ENCODE measurements around the gene RNF44. TPM values are rescaled to one million over a fixed set of nuclear protein-coding genes. Genes with fewer than 3 reads are reported as not detected.

The RNF44 gene
- total and polyA plus RNA-seq, 7 donors: 7.6 to 64.0 (median 15.0) TPM

DNA sequence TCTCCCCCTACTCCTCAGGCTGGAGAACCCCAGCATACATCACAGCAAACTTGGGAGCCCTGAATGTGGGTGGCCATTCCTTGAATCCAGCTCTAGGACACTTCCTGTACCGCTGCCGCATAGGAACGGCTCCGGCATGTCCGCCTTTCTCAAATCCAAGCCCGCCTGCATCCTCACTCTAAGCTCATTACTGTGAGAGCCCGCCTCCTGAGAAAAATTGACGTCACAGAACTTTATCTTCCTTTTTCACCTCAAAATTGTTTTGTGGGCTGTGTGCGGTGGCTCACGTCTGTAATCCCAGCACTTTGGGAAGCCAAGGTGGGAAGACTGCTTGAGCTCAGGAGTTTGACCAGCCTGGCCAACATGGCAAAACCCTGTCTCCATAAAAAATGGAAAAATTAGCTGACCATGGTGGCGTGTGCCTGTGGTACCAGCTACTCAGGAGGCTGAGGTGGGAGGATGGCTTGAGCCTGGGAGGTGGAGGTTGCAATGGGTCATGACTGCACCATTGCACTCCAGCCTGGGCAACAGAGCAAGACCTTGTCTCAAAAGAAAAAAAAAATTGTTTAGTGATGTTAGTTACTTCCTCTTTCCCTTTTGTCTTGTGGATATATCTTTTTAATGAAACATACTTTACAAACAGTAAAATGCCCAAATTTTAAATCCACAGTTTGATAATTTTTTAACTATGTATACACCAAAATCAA, 22.8 kb downstream of the RNF44 start:
- no peak for DNase-seq
- WGBS, 2 donors: 82 to 90% methylated on average over 11 of the region's 11 CpGs
- intact Hi-C loops (cut with DNase I): no loop called here
- Histone ChIP-seq H3K4me3 (no peak overlapping the region), H3K27me3 (no peaks in the 10 kb centered on the region), H3K36me3 (peaks cover 0 to 4% (median under 1%) of the 10 kb centered on the region in 4 donors), H3K27ac (no peak overlapping the region), H3K4me1 (no peaks in the 10 kb centered on the region), H3K9me3 (no peaks in the 10 kb centered on the region)
- TF ChIP-seq EP300 (IDR thresholded peaks at IDR 0.05) (no peak), POLR2A (IDR thresholded peaks at IDR 0.05) (no peak), CTCF (IDR thresholded peaks at IDR 0.05) (no peak)

DNA sequence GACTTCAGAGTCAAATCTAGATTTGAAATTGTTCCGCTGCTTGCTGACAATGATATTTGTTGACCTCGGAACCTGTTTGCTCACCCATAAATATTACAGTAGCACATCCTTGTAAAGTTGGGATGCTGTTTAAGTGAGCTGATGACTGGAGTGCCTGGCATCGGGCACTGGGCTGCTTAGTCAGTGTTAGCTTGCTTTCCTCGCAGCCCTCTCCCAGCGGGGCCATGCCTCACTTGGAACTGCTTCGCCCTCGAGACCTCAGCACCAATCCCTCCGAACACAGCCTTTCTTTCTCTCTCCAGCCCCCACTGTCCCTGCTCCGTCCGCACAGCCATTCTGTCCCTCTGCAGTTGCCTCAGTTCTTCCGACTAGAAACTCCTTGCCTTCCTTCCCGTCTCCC, 23.4 kb downstream of the RNF44 start:
- Histone ChIP-seq H3K9me3 (no peaks in the 10 kb centered on the region), H3K36me3 (peaks cover 0 to 10% (median 5%) of the 10 kb centered on the region in 4 donors), H3K4me1 (no peaks in the 10 kb centered on the region), H3K27ac (no peak overlapping the region), H3K27me3 (no peaks in the 10 kb centered on the region), H3K4me3 (no peak overlapping the region)
- TF ChIP-seq CTCF (IDR thresholded peaks at IDR 0.05): no peak
- TF ChIP-seq EP300 (IDR thresholded peaks at IDR 0.05): no peak
- TF ChIP-seq POLR2AphosphoS5 (IDR thresholded peaks at IDR 0.05): no peak
- no peak for TF ChIP-seq POLR2A (IDR thresholded peaks at IDR 0.05)
- 85 to 88% methylated on average over 12 of the region's 12 CpGs for WGBS, 2 donors
- DNase-seq: no peak
- intact Hi-C loops (cut with DNase I): no loop called here

DNA sequence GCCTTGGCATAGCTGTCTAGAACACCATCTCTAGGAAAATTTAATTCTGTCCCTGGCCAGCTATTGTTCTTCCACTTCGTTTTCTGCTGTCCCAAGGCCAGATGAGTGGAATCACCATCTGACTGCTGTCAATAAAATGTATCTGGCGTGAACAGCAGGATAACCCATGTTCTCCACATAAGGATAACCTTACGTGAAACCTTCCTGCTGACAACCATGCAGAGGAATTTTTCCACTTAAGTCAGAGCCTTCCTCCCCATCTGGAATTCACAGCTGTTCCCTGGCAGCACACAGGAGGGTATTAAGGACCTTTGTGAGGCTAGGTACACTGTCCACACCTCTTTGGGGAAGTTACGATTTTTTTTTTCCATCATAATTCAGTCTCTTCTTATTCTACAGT, 28.6 kb downstream of the RNF44 start:
- no peak for DNase-seq
- no peak overlapping the region for H3K4me3 ChIP-seq
- H3K27ac ChIP-seq: no peak overlapping the region
- intact Hi-C loops (cut with DNase I): no loop called here
- TF ChIP-seq POLR2AphosphoS5 (IDR thresholded peaks at IDR 0.05) (no peak), POLR2A (IDR thresholded peaks at IDR 0.05) (no peak), CTCF (IDR thresholded peaks at IDR 0.05) (no peak), EP300 (IDR thresholded peaks at IDR 0.05) (no peak)
- 87 to 88% methylated on average over 4 of the region's 4 CpGs for WGBS, 2 donors
- H3K4me1 ChIP-seq: no peaks in the 10 kb centered on the region
- no peaks in the 10 kb centered on the region for H3K9me3 ChIP-seq
- peaks cover 8 to 60% (median 18%) of the 10 kb centered on the region in 4 donors for H3K36me3 ChIP-seq
- H3K27me3 ChIP-seq: no peaks in the 10 kb centered on the region

DNA sequence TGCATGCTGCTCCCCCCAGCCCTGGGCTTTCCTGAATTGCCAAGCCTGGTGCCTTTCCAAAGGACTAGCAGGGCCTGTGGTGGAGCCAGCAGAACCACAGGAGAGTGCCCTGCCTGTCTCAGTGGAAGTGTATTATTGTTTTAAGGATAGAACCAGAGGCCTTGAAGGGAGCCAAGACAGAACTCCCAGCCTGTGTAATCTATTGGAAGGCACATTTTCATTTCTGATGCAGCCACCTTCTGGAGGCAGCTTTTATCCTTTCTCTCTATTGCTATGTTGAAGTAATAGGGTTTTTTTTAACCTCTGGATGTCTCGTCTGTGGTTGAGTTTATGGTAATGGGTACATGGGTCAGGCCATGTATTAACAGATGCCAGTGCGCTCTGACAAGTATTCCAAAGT, 29.3 kb downstream of the RNF44 start:
- H3K27ac ChIP-seq: no peak overlapping the region
- 92 to 94% methylated on average over 2 of the region's 2 CpGs for WGBS, 2 donors
- no peak for TF ChIP-seq EP300 (IDR thresholded peaks at IDR 0.05)
- no peak for TF ChIP-seq POLR2AphosphoS5 (IDR thresholded peaks at IDR 0.05)
- TF ChIP-seq CTCF (IDR thresholded peaks at IDR 0.05): no peak
- no peak for TF ChIP-seq POLR2A (IDR thresholded peaks at IDR 0.05)
- H3K4me3 ChIP-seq: no peak overlapping the region
- no peaks in the 10 kb centered on the region for H3K9me3 ChIP-seq
- intact Hi-C loops (cut with DNase I): no loop called here
- no peak for DNase-seq
- H3K27me3 ChIP-seq: no peaks in the 10 kb centered on the region
- peaks cover 8 to 67% (median 18%) of the 10 kb centered on the region in 4 donors for H3K36me3 ChIP-seq
- no peaks in the 10 kb centered on the region for H3K4me1 ChIP-seq

GRCh38 chr5:176503496-176503895, 33.7 kb downstream of the RNF44 start:
- Histone ChIP-seq H3K36me3 (peaks cover 38 to 98% (median 51%) of the 10 kb centered on the region in 4 donors), H3K27me3 (no peaks in the 10 kb centered on the region), H3K4me3 (no peak overlapping the region), H3K27ac (no peak overlapping the region), H3K4me1 (no peaks in the 10 kb centered on the region), H3K9me3 (no peaks in the 10 kb centered on the region)
- 84 to 94% methylated on average over 5 of the region's 5 CpGs for WGBS, 2 donors
- TF ChIP-seq CTCF (IDR thresholded peaks at IDR 0.05) (no peak), EP300 (IDR thresholded peaks at IDR 0.05) (no peak), POLR2A (IDR thresholded peaks at IDR 0.05) (no peak), POLR2AphosphoS5 (IDR thresholded peaks at IDR 0.05) (no peak)
- no peak for DNase-seq
- intact Hi-C loops (cut with DNase I): no loop called here

All from sigmoid colon (tissue), 7 donors.